ENCODE results near the gene ICAM2.
A peak's percentile ranks its signal among the peaks of the same experiment; 100 is the strongest.

ICAM2 gene

GRCh38 chr17:64042700-64043485 lies 22.5 kb upstream of the ICAM2 start:
- ATAC-seq = no peak

- no peak for ATAC-seq
Observed at GRCh38 chr17:64041912-64042311, 21.5 kb upstream of the ICAM2 start.

GRCh38 chr17:64040206-64040605 lies 19.8 kb upstream of the ICAM2 start:
- ATAC-seq = no peak

GRCh38 chr17:64039106-64039400 lies 18.6 kb upstream of the ICAM2 start:
- no peak for ATAC-seq

GRCh38 chr17:64038331-64039105 lies 18.1 kb upstream of the ICAM2 start:
- no peak for ATAC-seq

GRCh38 chr17:64037802-64038201 lies 17.4 kb upstream of the ICAM2 start:
- no peak for ATAC-seq

GRCh38 chr17:64037180-64037579 lies 16.7 kb upstream of the ICAM2 start:
- no peak for ATAC-seq

- no peak for ATAC-seq
Observed at GRCh38 chr17:64036198-64036922, 15.9 kb upstream of the ICAM2 start.

GRCh38 chr17:64032081-64032480 lies 11.6 kb upstream of the ICAM2 start:
- no peak for ATAC-seq

GRCh38 chr17:64028874-64029464 lies 8.5 kb upstream of the ICAM2 start:
- ATAC-seq = no peak

GRCh38 chr17:64025732-64026294 lies 5.4 kb upstream of the ICAM2 start:
- ATAC-seq = peak; percentile 48 to 60

- ATAC-seq = peak; percentile 60 to 64
Observed at GRCh38 chr17:64024781-64025731, 4.6 kb upstream of the ICAM2 start.

- no peak for ATAC-seq
Observed at GRCh38 chr17:64024215-64024654, 3.8 kb upstream of the ICAM2 start.

- peak in 1 of 2 donors; percentile 2 for ATAC-seq
Observed at GRCh38 chr17:64022611-64023063, 2.2 kb upstream of the ICAM2 start.

- peak; percentile 12 to 13 for ATAC-seq
Observed at GRCh38 chr17:64019551-64019961, 877 bp downstream of the ICAM2 start.

GRCh38 chr17:64017381-64017980 lies 3.0 kb downstream of the ICAM2 start:
- no peak for ATAC-seq

GRCh38 chr17:64016974-64017373 lies 3.5 kb downstream of the ICAM2 start:
- no peak for ATAC-seq

GRCh38 chr17:64016231-64016784 lies 4.1 kb downstream of the ICAM2 start:
- ATAC-seq = no peak

GRCh38 chr17:64015447-64015846 lies 5.0 kb downstream of the ICAM2 start:
- ATAC-seq = no peak

GRCh38 chr17:64009571-64010402 lies 10.6 kb downstream of the ICAM2 start:
- ATAC-seq = peak in 1 of 2 donors; percentile 33

All from activated CD4-positive, CD25-positive, alpha-beta regulatory T cell treated with anti-CD3 and anti-CD28 coated beads, Interleukin-2, amount 50 U/mL, for 24 hours (primary cell).